ENCODE results near the gene IQGAP1. TPM values are rescaled to one million over a fixed set of nuclear protein-coding genes. Genes with fewer than 3 reads are reported as not detected.

The IQGAP1 gene
- total RNA-seq, 1 experiment from 2014 or later = 72.4 TPM

- peaks cover 28 to 32% of the 10 kb centered on the region in 2 experiments for H3K4me1 Mint-ChIP-seq
- no peak for DNase-seq
- Histone ChIP-seq H3K79me1 (ENCODE audit: insufficient read depth, low read depth, low read length, poor library complexity, severe bottlenecking) (peaks cover 13% of the 10 kb centered on the region), H3K9me3 (ENCODE audit: control insufficient read depth, low read depth, low read length) (no peaks in the 10 kb centered on the region), H3K27me3 (ENCODE audit: insufficient read depth, low read length) (no peaks in the 10 kb centered on the region), H3K14ac (ENCODE audit: insufficient read depth, low read length) (no peak overlapping the region), H3T11ph (ENCODE audit: low read length) (no peak overlapping the region), H2BK15ac (ENCODE audit: low read depth, low read length) (no peak overlapping the region), H3K4me2 (ENCODE audit: insufficient read depth, insufficient read length, low read length) (no peak overlapping the region), H4K5ac (ENCODE audit: insufficient read length, low read depth, low read length) (no peak overlapping the region), H4K8ac (replicated peaks; ENCODE audit: insufficient read length, low read depth, low read length) (no peak overlapping the region), H3K27ac (ENCODE audit: insufficient read length, low read depth, low read length) (no peak overlapping the region), H2BK12ac (ENCODE audit: insufficient read length, low read depth, low read length) (no peak overlapping the region), H3K23ac (ENCODE audit: insufficient read length, low read depth, low read length) (no peak overlapping the region), H2BK5ac (ENCODE audit: insufficient read length, low read length) (no peak overlapping the region), H2AK5ac (ENCODE audit: insufficient read length, low read length) (no peak overlapping the region), H3K4ac (ENCODE audit: low read depth, low read length) (no peak overlapping the region), H3K23me2 (ENCODE audit: insufficient read length, low read depth, low read length, poor library complexity, severe bottlenecking) (no peaks in the 10 kb centered on the region), H4K20me1 (ENCODE audit: control insufficient read depth, insufficient read depth, insufficient read length) (no peaks in the 10 kb centered on the region), H3K18ac (ENCODE audit: insufficient read length, low read depth, low read length) (no peak overlapping the region), H2BK20ac (ENCODE audit: low read depth, low read length, poor library complexity, severe bottlenecking) (no peak overlapping the region), H4K91ac (ENCODE audit: insufficient read length, low read depth, low read length) (no peak overlapping the region), H3K56ac (ENCODE audit: insufficient read length, low read depth, low read length) (no peak overlapping the region), H3K4me1 (ENCODE audit: insufficient read depth, low read length) (peaks cover 15% of the 10 kb centered on the region), H3K79me2 (ENCODE audit: insufficient read depth, low read length) (peaks cover 17% of the 10 kb centered on the region; the same call in 1 of the 2 replicates), H2AFZ (ENCODE audit: low read length) (no peak overlapping the region), H2BK120ac (ENCODE audit: low read depth, low read length, poor library complexity, severe bottlenecking) (no peak overlapping the region), H3K9ac (ENCODE audit: extremely low read depth, insufficient read length, low read length) (no peak overlapping the region)
- TF ChIP-seq, protein P1, sequence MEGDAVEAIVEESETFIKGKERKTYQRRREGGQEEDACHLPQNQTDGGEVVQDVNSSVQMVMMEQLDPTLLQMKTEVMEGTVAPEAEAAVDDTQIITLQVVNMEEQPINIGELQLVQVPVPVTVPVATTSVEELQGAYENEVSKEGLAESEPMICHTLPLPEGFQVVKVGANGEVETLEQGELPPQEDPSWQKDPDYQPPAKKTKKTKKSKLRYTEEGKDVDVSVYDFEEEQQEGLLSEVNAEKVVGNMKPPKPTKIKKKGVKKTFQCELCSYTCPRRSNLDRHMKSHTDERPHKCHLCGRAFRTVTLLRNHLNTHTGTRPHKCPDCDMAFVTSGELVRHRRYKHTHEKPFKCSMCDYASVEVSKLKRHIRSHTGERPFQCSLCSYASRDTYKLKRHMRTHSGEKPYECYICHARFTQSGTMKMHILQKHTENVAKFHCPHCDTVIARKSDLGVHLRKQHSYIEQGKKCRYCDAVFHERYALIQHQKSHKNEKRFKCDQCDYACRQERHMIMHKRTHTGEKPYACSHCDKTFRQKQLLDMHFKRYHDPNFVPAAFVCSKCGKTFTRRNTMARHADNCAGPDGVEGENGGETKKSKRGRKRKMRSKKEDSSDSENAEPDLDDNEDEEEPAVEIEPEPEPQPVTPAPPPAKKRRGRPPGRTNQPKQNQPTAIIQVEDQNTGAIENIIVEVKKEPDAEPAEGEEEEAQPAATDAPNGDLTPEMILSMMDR (conservative IDR thresholded peaks at IDR 0.05) = no peak
- H3K27ac Mint-ChIP-seq = 0 out of 7 replicates have a peak overlapping the region, but pooled peaks of 1 of the 3 experiments have one; percentile 55
- peaks cover 2 to 6% of the 10 kb centered on the region in 2 experiments; a peak in 3 of 5 replicates for H3K9me3 Mint-ChIP-seq
- H3K27me3 Mint-ChIP-seq (ENCODE audit: low read depth) = no peaks in the 10 kb centered on the region
- peaks cover 3 to 12% (median 9%) of the 10 kb centered on the region in 3 experiments; a peak in 4 of 7 replicates for H3K36me3 Mint-ChIP-seq (ENCODE audit: insufficient read depth in 1 of 3, low read depth in 3 of 3)
- H3K4me3 Mint-ChIP-seq = no peak overlapping the region
Measured at GRCh38 chr15:90419206-90419605, 31.2 kb downstream of the IQGAP1 start.

Data from H9 (cell line).